ENCODE results near the gene RTF1.
"Not testable (repeated sequence)": the region's sequence is repeated elsewhere in the genome, so short reads cannot be mapped to it uniquely, and the experiment has no call there.

The RTF1 gene

GRCh38 chr15:41464889-41465580 is 48.1 kb downstream of the RTF1 start:
- TF ChIP-seq, protein P1, sequence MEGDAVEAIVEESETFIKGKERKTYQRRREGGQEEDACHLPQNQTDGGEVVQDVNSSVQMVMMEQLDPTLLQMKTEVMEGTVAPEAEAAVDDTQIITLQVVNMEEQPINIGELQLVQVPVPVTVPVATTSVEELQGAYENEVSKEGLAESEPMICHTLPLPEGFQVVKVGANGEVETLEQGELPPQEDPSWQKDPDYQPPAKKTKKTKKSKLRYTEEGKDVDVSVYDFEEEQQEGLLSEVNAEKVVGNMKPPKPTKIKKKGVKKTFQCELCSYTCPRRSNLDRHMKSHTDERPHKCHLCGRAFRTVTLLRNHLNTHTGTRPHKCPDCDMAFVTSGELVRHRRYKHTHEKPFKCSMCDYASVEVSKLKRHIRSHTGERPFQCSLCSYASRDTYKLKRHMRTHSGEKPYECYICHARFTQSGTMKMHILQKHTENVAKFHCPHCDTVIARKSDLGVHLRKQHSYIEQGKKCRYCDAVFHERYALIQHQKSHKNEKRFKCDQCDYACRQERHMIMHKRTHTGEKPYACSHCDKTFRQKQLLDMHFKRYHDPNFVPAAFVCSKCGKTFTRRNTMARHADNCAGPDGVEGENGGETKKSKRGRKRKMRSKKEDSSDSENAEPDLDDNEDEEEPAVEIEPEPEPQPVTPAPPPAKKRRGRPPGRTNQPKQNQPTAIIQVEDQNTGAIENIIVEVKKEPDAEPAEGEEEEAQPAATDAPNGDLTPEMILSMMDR (IDR thresholded peaks at IDR 0.05; ENCODE audit: low read depth, low read length, missing control alignments): no peak
- no peak overlapping the region for H3K4me3 ChIP-seq (ENCODE audit: low read depth, low read length)
- DNase-seq (ENCODE audit: low read depth): no peak

GRCh38 chr15:41465822-41466421 is 49.0 kb downstream of the RTF1 start:
- no peak for DNase-seq (ENCODE audit: low read depth)
- H3K4me3 ChIP-seq (ENCODE audit: low read depth, low read length): no peak overlapping the region

DNA sequence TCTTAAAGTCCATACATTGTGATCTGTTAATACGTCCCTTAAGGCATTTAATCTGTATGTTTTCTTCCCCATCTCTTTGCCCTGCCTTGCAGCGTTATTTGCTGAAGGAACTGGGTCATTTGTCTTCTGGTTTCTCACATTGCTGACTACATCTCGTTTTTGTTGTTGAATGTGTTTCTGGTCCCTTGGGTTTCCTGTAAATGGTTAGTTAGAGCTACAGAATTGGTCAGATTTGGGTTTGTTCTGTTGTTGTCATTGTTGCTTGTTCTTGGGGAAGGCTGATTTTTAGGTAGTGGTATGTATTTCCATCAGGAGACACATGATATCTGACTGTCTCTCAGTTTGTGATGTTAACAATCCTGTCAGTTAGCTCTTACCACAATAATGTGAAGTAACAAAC is 49.8 kb downstream of the RTF1 start:
- no peak for DNase-seq (ENCODE audit: low read depth)
- no peak overlapping the region for H3K4me3 ChIP-seq (ENCODE audit: low read depth, low read length)
- TF ChIP-seq, protein P1 (IDR thresholded peaks at IDR 0.05; ENCODE audit: low read depth, low read length, missing control alignments): no peak

More at GRCh38 chr15:41465822-41466421, 49.0 kb downstream of the RTF1 start:
- TF ChIP-seq, protein P1 (IDR thresholded peaks at IDR 0.05; ENCODE audit: low read depth, low read length, missing control alignments): peak; percentile 98

GRCh38 chr15:41469644-41470043 is 52.7 kb downstream of the RTF1 start:
- H3K4me3 ChIP-seq (ENCODE audit: low read depth, low read length); DNase-seq (ENCODE audit: low read depth): not testable (repeated sequence)

GRCh38 chr15:41473418-41473817 is 56.5 kb downstream of the RTF1 start:
- DNase-seq (ENCODE audit: low read depth): no peak
- H3K4me3 ChIP-seq (ENCODE audit: low read depth, low read length): no peak overlapping the region
- TF ChIP-seq, protein P1 (IDR thresholded peaks at IDR 0.05; ENCODE audit: low read depth, low read length, missing control alignments): no peak

GRCh38 chr15:41474436-41474835 is 57.5 kb downstream of the RTF1 start:
- DNase-seq (ENCODE audit: low read depth): no peak
- no peak overlapping the region for H3K4me3 ChIP-seq (ENCODE audit: low read depth, low read length)
- TF ChIP-seq, protein P1 (IDR thresholded peaks at IDR 0.05; ENCODE audit: low read depth, low read length, missing control alignments): no peak

DNA sequence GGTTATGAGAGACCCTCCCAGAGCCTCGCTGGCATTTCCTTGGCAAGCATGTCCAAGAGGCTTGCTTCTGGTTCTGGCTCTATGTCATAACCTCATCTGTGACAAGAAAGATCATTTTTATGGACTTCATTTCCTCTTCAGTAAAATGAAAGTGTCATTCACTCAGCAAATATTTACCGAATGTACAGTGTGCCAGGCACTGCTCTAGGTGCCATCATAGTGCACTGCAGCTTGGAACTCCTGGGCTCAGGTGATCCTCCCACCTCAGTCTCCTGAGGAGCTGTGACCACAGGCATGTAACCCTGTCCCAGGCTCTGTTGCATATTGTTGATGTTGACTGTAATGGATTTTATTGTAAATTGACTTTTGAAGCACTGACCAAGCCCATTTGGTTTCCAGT is 58.0 kb downstream of the RTF1 start:
- H3K4me3 ChIP-seq (ENCODE audit: low read depth, low read length): no peak overlapping the region
- DNase-seq (ENCODE audit: low read depth): no peak
- TF ChIP-seq, protein P1 (IDR thresholded peaks at IDR 0.05; ENCODE audit: low read depth, low read length, missing control alignments): no peak

All from GM12864 (cell line).